Progenitor cell of endocrine pancreas (in vitro differentiated cells): ENCODE results near the gene GFOD2. TPM values are rescaled to one million over a fixed set of nuclear protein-coding genes. Genes with fewer than 3 reads are reported as not detected.

Source experiments
- DNase-seq: peaks from one replicate; pipeline ENCODE4 v3.0.0; 2021; ENCODE audit warnings: low spot score; ENCODE audit not compliant: unreplicated experiment
- H3K27ac Mint-ChIP-seq: 2 replicates; pipeline ENCODE4 v1.8.0; 2021; ENCODE audit warnings: mild to moderate bottlenecking, moderate library complexity, mixed read lengths
- H3K27me3 Mint-ChIP-seq: 2 replicates; pipeline ENCODE4 v1.8.0; 2021; ENCODE audit warnings: mixed read lengths
- H3K36me3 Mint-ChIP-seq: 2 replicates; pipeline ENCODE4 v1.8.0; 2022; ENCODE audit warnings: mixed read lengths; ENCODE audit not compliant: insufficient read depth
- H3K4me1 Mint-ChIP-seq: 2 replicates; pipeline ENCODE4 v1.8.0; 2021; ENCODE audit warnings: low read depth, mixed read lengths
- H3K4me3 Mint-ChIP-seq: 2 replicates; pipeline ENCODE4 v1.8.0; 2021; ENCODE audit warnings: low read depth, mild to moderate bottlenecking, moderate library complexity, mixed read lengths
- H3K9me3 Mint-ChIP-seq: 2 replicates; pipeline ENCODE4 v1.8.0; 2021; ENCODE audit warnings: low read depth, mixed read lengths
- total RNA-seq: library from RNA; stranded (reverse); gene quantifications from 2 replicates; pipeline ENCODE4 v1.2.1, GENCODE V29; 2021
- TF ChIP-seq, protein P1 (sequence below): fragments of 200-600 bp; sonication (generic); IDR thresholded peaks from one replicate; pipeline ENCODE4 v1.5.0; 2021; ENCODE audit warnings: antibody characterized with exemption, mild to moderate bottlenecking; ENCODE audit not compliant: unreplicated experiment

Gene GFOD2
- total RNA-seq, 1 donor from 2014 or later, result 38.8 TPM

DNA sequence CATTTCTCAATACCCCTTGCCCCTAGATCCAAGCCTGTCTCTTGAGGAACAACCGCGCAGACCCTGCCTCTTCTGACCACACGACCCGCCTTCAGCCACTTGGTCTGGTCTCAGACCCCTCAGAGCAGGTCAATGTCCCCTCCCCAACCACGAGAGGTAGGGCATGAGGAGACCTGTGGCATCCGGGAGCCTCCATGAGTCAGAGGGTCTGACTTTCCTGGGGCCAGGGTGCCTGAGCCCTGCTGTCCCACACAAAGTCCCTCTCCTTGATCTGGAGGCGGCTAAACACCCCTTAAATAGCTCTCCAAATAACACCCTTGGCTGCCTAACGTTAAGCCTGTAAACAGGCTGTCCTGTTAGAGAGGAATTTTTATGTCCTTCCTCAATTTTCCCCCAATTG lies 69.1 kb downstream of the GFOD2 start:
- Mint-ChIP-seq H3K27me3 (peaks cover 49% of the 10 kb centered on the region), H3K4me1 (peaks cover 4% of the 10 kb centered on the region), H3K36me3 (no peaks in the 10 kb centered on the region), H3K9me3 (no peaks in the 10 kb centered on the region), H3K4me3 (no peak overlapping the region), H3K27ac (no peak overlapping the region)
- TF ChIP-seq, protein P1, sequence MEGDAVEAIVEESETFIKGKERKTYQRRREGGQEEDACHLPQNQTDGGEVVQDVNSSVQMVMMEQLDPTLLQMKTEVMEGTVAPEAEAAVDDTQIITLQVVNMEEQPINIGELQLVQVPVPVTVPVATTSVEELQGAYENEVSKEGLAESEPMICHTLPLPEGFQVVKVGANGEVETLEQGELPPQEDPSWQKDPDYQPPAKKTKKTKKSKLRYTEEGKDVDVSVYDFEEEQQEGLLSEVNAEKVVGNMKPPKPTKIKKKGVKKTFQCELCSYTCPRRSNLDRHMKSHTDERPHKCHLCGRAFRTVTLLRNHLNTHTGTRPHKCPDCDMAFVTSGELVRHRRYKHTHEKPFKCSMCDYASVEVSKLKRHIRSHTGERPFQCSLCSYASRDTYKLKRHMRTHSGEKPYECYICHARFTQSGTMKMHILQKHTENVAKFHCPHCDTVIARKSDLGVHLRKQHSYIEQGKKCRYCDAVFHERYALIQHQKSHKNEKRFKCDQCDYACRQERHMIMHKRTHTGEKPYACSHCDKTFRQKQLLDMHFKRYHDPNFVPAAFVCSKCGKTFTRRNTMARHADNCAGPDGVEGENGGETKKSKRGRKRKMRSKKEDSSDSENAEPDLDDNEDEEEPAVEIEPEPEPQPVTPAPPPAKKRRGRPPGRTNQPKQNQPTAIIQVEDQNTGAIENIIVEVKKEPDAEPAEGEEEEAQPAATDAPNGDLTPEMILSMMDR, result no peak
- no peak for DNase-seq

GRCh38 chr16:67649494-67649931 lies 69.6 kb downstream of the GFOD2 start:
- no peak for DNase-seq
- Mint-ChIP-seq H3K4me3 (no peak overlapping the region), H3K9me3 (no peaks in the 10 kb centered on the region), H3K4me1 (peaks cover 4% of the 10 kb centered on the region), H3K27me3 (peaks cover 45% of the 10 kb centered on the region), H3K36me3 (no peaks in the 10 kb centered on the region), H3K27ac (no peak overlapping the region)
- TF ChIP-seq, protein P1, result no peak

- H3K4me3 Mint-ChIP-seq, result no peak overlapping the region
- no peak overlapping the region for H3K27ac Mint-ChIP-seq
- DNase-seq, result no peak
- H3K36me3 Mint-ChIP-seq, result no peaks in the 10 kb centered on the region
- H3K9me3 Mint-ChIP-seq, result no peaks in the 10 kb centered on the region
- peaks cover 4% of the 10 kb centered on the region for H3K4me1 Mint-ChIP-seq
- TF ChIP-seq, protein P1, result no peak
- peaks cover 48% of the 10 kb centered on the region for H3K27me3 Mint-ChIP-seq
Observed at GRCh38 chr16:67648764-67649407, 70.2 kb downstream of the GFOD2 start.

- Mint-ChIP-seq H3K4me1 (peaks cover 2% of the 10 kb centered on the region), H3K9me3 (no peaks in the 10 kb centered on the region), H3K36me3 (no peaks in the 10 kb centered on the region), H3K27ac (no peak overlapping the region), H3K4me3 (no peak overlapping the region), H3K27me3 (peaks cover 47% of the 10 kb centered on the region)
- no peak for DNase-seq
- TF ChIP-seq, protein P1, result no peak
Observed at GRCh38 chr16:67648088-67648763, 70.9 kb downstream of the GFOD2 start.

DNA sequence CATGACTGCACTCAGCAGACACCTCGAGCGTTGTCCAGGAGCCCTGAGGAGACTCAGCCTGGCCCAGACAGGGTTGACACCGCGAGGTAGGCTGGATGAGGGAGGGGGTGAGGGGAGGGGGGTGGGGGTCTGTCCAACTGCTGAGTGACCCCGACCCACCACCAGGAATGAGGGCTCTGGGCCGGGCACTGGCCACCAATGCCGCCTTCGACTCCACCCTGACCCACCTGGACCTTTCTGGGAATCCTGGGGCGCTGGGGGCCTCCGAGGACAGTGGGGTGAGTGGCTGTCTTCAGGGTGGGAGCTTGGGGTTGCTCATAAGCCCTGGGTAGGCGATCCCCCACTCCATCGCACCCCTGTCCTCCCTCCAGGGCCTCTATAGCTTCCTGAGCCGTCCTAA lies 71.4 kb downstream of the GFOD2 start:
- peaks cover 47% of the 10 kb centered on the region for H3K27me3 Mint-ChIP-seq

More for the DNA sequence above, 71.4 kb downstream of the GFOD2 start:
- Mint-ChIP-seq H3K36me3 (no peaks in the 10 kb centered on the region), H3K9me3 (no peaks in the 10 kb centered on the region), H3K4me3 (no peak overlapping the region), H3K4me1 (peaks cover 2% of the 10 kb centered on the region), H3K27ac (no peak overlapping the region)
- no peak for DNase-seq
- TF ChIP-seq, protein P1, result no peak
